ENCODE data around the gene HDGFL1. TPM values are rescaled to one million over a fixed set of nuclear protein-coding genes. Genes with fewer than 3 reads are reported as not detected.
A peak's percentile ranks its signal among the peaks of the same experiment; 100 is the strongest.

The HDGFL1 gene
- polyA plus RNA-seq (2013): not detected in 2 replicates

DNA sequence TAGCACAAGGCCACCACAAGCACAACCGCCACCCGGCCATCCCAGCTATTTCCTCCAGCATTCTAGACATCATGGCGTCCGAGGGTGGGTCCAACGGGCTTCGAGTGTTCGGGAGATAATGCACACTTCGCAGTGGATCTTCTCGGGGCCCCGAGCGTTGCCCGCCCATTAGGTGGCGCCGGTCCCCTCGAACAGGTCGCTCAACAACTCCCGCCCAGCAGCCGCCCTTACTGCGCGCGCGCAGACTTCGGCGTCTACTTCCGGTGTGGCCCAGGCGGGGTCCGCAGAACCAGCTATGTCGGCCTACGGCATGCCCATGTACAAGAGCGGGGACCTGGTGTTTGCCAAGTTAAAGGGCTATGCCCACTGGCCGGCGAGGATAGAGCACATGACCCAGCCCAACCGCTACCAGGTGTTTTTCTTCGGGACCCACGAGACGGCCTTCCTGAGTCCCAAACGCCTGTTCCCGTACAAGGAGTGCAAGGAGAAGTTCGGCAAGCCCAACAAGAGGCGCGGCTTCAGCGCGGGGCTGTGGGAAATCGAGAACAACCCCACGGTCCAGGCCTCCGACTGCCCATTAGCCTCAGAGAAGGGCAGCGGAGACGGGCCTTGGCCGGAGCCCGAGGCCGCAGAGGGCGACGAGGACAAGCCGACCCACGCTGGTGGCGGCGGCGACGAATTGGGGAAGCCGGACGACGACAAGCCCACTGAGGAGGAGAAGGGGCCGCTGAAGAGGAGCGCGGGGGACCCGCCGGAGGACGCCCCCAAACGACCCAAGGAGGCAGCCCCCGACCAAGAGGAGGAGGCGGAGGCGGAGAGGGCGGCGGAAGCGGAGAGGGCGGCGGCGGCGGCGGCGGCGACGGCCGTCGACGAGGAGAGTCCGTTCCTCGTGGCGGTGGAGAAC is at the start of gene HDGFL1:
Gene HDGFL1, plus strand, starts transcription at position 286 of the 904 bp plus-strand sequence. Its CDS starts 10 bp downstream, at position 296.
- Histone ChIP-seq H2AFZ (ENCODE audit: insufficient read depth, low read length, poor library complexity) (no peak within 1 kb of the TSS), H3K9me3 (ENCODE audit: insufficient read depth, low read depth, low read length) (no peaks in the 10 kb centered on the region), H3K79me2 (ENCODE audit: control insufficient read depth, insufficient read depth, low read length, poor library complexity) (no peaks in the 10 kb centered on the region), H2BK12ac (ENCODE audit: low read length) (no peak within 1 kb of the TSS), H3K9ac (ENCODE audit: low read length) (no peak within 1 kb of the TSS), H4K91ac (ENCODE audit: low read depth, low read length) (no peak within 1 kb of the TSS), H3K36me3 (ENCODE audit: control insufficient read depth in 1 of 2, insufficient read depth in 2 of 2, low read length in 2 of 2) (no peaks in the 10 kb centered on the region), H3K27me3 (ENCODE audit: insufficient read depth, low read length) (no peaks in the 10 kb centered on the region), H4K8ac (ENCODE audit: low read depth, low read length) (no peak within 1 kb of the TSS), H3K14ac (ENCODE audit: low read length) (no peak within 1 kb of the TSS), H3K27ac (ENCODE audit: low read depth, low read length) (no peak within 1 kb of the TSS), H3K4me2 (ENCODE audit: low read length) (no peak within 1 kb of the TSS), H2BK5ac (ENCODE audit: low read depth, low read length, poor library complexity) (no peak within 1 kb of the TSS), H3K23ac (ENCODE audit: low read length) (no peak within 1 kb of the TSS), H3K18ac (ENCODE audit: low read length) (no peak within 1 kb of the TSS), H3K4ac (ENCODE audit: low read depth, low read length) (no peak within 1 kb of the TSS), H3K4me1 (ENCODE audit: control insufficient read depth in 1 of 2, insufficient read depth in 2 of 2, low read length in 2 of 2) (no peaks in the 10 kb centered on the region), H2AK5ac (ENCODE audit: low read length) (no peak within 1 kb of the TSS), H4K12ac (ENCODE audit: low read depth, low read length) (no peak within 1 kb of the TSS), H2BK120ac (ENCODE audit: insufficient read depth, low read length, poor library complexity) (no peak within 1 kb of the TSS), H3K79me1 (ENCODE audit: low read length) (no peaks in the 10 kb centered on the region), H3K4me3 (ENCODE audit: low read depth, low read length) (peak within 1 kb of the TSS; percentile 43)
- DNase-seq: no peak
- WGBS (ENCODE audit: extremely low coverage, insufficient coverage, insufficient read length): no CpG with 5 or more reads among the region's 89 CpGs

DNA sequence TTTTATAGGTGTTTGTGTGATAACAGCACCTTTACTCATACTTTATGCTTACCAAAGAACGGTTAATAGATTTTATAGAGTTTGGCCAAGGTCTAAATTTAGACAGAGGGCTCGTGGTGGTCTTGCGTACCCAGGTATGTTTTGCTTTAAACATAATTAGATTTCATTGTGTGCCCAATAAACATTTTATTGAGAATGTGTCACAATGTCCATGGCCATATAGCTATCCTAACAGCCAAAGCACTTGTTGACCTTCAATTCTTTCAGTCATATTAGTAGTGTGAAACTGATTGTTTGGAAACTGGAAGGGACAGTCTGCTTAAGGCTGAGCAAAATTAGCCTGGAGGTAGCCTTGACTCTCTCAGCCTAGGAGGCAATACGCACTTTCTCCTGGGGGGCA is 48.3 kb upstream of the HDGFL1 start:
- Histone ChIP-seq H3K23ac (ENCODE audit: low read length) (no peak overlapping the region), H3K27me3 (ENCODE audit: insufficient read depth, low read length) (no peaks in the 10 kb centered on the region), H3K79me2 (ENCODE audit: control insufficient read depth, insufficient read depth, low read length, poor library complexity) (no peaks in the 10 kb centered on the region), H3K4me1 (ENCODE audit: control insufficient read depth in 1 of 2, insufficient read depth in 2 of 2, low read length in 2 of 2) (no peaks in the 10 kb centered on the region), H3K4me3 (ENCODE audit: low read depth, low read length) (no peak overlapping the region), H2BK120ac (ENCODE audit: insufficient read depth, low read length, poor library complexity) (no peak overlapping the region), H3K9me3 (ENCODE audit: insufficient read depth, low read depth, low read length) (no peaks in the 10 kb centered on the region), H4K12ac (ENCODE audit: low read depth, low read length) (no peak overlapping the region), H3K4ac (ENCODE audit: low read depth, low read length) (no peak overlapping the region), H2AK5ac (ENCODE audit: low read length) (no peak overlapping the region), H2BK12ac (ENCODE audit: low read length) (peak overlapping the region; percentile 71), H2AFZ (ENCODE audit: insufficient read depth, low read length, poor library complexity) (no peak overlapping the region), H4K8ac (ENCODE audit: low read depth, low read length) (no peak overlapping the region), H3K14ac (ENCODE audit: low read length) (no peak overlapping the region), H3K36me3 (ENCODE audit: control insufficient read depth in 1 of 2, insufficient read depth in 2 of 2, low read length in 2 of 2) (no peaks in the 10 kb centered on the region), H3K9ac (ENCODE audit: low read length) (no peak overlapping the region), H2BK5ac (ENCODE audit: low read depth, low read length, poor library complexity) (no peak overlapping the region), H3K18ac (ENCODE audit: low read length) (no peak overlapping the region), H3K79me1 (ENCODE audit: low read length) (no peaks in the 10 kb centered on the region), H3K27ac (ENCODE audit: low read depth, low read length) (no peak overlapping the region), H4K91ac (ENCODE audit: low read depth, low read length) (no peak overlapping the region), H3K4me2 (ENCODE audit: low read length) (no peak overlapping the region)
- no peak for DNase-seq
- no CpG with 5 or more reads among the region's 4 CpGs for WGBS (ENCODE audit: extremely low coverage, insufficient coverage, insufficient read length)

- H3K9me3 ChIP-seq (ENCODE audit: insufficient read depth, low read depth, low read length): no peaks in the 10 kb centered on the region
- H3K9ac ChIP-seq (ENCODE audit: low read length): no peak overlapping the region
These were observed 42.6 kb upstream of the HDGFL1 start for GRCh38 chr6:22526736-22527135.

GRCh38 chr6:22529866-22530265 is 39.5 kb upstream of the HDGFL1 start:
- H2BK120ac ChIP-seq (ENCODE audit: insufficient read depth, low read length, poor library complexity): no peak overlapping the region
- no peak overlapping the region for H2AK5ac ChIP-seq (ENCODE audit: low read length)
- H3K23ac ChIP-seq (ENCODE audit: low read length): no peak overlapping the region
- H3K18ac ChIP-seq (ENCODE audit: low read length): no peak overlapping the region
- no peak overlapping the region for H2BK12ac ChIP-seq (ENCODE audit: low read length)
- no peaks in the 10 kb centered on the region for H3K36me3 ChIP-seq (ENCODE audit: control insufficient read depth in 1 of 2, insufficient read depth in 2 of 2, low read length in 2 of 2)
- no peaks in the 10 kb centered on the region for H3K79me2 ChIP-seq (ENCODE audit: control insufficient read depth, insufficient read depth, low read length, poor library complexity)
- no peak overlapping the region for H4K91ac ChIP-seq (ENCODE audit: low read depth, low read length)
- no peak for DNase-seq
- no peaks in the 10 kb centered on the region for H3K27me3 ChIP-seq (ENCODE audit: insufficient read depth, low read length)
- H2AFZ ChIP-seq (ENCODE audit: insufficient read depth, low read length, poor library complexity): no peak overlapping the region
- H3K79me1 ChIP-seq (ENCODE audit: low read length): no peaks in the 10 kb centered on the region
- H3K27ac ChIP-seq (ENCODE audit: low read depth, low read length): no peak overlapping the region
- H3K4me3 ChIP-seq (ENCODE audit: low read depth, low read length): no peak overlapping the region
- H3K9me3 ChIP-seq (ENCODE audit: insufficient read depth, low read depth, low read length): no peaks in the 10 kb centered on the region
- H4K12ac ChIP-seq (ENCODE audit: low read depth, low read length): no peak overlapping the region
- WGBS (ENCODE audit: extremely low coverage, insufficient coverage, insufficient read length): no CpG with 5 or more reads among the region's 1 CpG
- H3K4me1 ChIP-seq (ENCODE audit: control insufficient read depth in 1 of 2, insufficient read depth in 2 of 2, low read length in 2 of 2): no peaks in the 10 kb centered on the region
- H3K4me2 ChIP-seq (ENCODE audit: low read length): no peak overlapping the region
- no peak overlapping the region for H4K8ac ChIP-seq (ENCODE audit: low read depth, low read length)
- no peak overlapping the region for H3K4ac ChIP-seq (ENCODE audit: low read depth, low read length)
- H2BK5ac ChIP-seq (ENCODE audit: low read depth, low read length, poor library complexity): no peak overlapping the region
- H3K14ac ChIP-seq (ENCODE audit: low read length): no peak overlapping the region
- H3K9ac ChIP-seq (ENCODE audit: low read length): no peak overlapping the region

More at GRCh38 chr6:22526736-22527135, 42.6 kb upstream of the HDGFL1 start:
- Histone ChIP-seq H3K23ac (ENCODE audit: low read length) (no peak overlapping the region), H4K91ac (ENCODE audit: low read depth, low read length) (no peak overlapping the region), H3K4ac (ENCODE audit: low read depth, low read length) (no peak overlapping the region), H2BK5ac (ENCODE audit: low read depth, low read length, poor library complexity) (no peak overlapping the region), H3K4me3 (ENCODE audit: low read depth, low read length) (no peak overlapping the region), H2BK12ac (ENCODE audit: low read length) (no peak overlapping the region), H3K79me1 (ENCODE audit: low read length) (no peaks in the 10 kb centered on the region), H2AK5ac (ENCODE audit: low read length) (no peak overlapping the region), H3K79me2 (ENCODE audit: control insufficient read depth, insufficient read depth, low read length, poor library complexity) (no peaks in the 10 kb centered on the region), H3K4me2 (ENCODE audit: low read length) (no peak overlapping the region), H4K8ac (ENCODE audit: low read depth, low read length) (no peak overlapping the region), H3K36me3 (ENCODE audit: control insufficient read depth in 1 of 2, insufficient read depth in 2 of 2, low read length in 2 of 2) (no peaks in the 10 kb centered on the region), H2AFZ (ENCODE audit: insufficient read depth, low read length, poor library complexity) (no peak overlapping the region), H3K27me3 (ENCODE audit: insufficient read depth, low read length) (no peaks in the 10 kb centered on the region), H3K14ac (ENCODE audit: low read length) (no peak overlapping the region), H3K18ac (ENCODE audit: low read length) (no peak overlapping the region), H4K12ac (ENCODE audit: low read depth, low read length) (no peak overlapping the region), H3K4me1 (ENCODE audit: control insufficient read depth in 1 of 2, insufficient read depth in 2 of 2, low read length in 2 of 2) (no peaks in the 10 kb centered on the region), H3K27ac (ENCODE audit: low read depth, low read length) (no peak overlapping the region), H2BK120ac (ENCODE audit: insufficient read depth, low read length, poor library complexity) (no peak overlapping the region)
- DNase-seq: no peak
